ENCODE data around the gene CAMSAP2. TPM values are rescaled to one million over a fixed set of nuclear protein-coding genes. Genes with fewer than 3 reads are reported as not detected.

The CAMSAP2 gene
- total RNA-seq, 1 experiment from 2014 or later, result 25.0 TPM

GRCh38 chr1:200908191-200908868 is 169.6 kb downstream of the CAMSAP2 start:
- POLR2A ChIA-PET, result no interaction called here
- no peaks in the 10 kb centered on the region for H3K9me3 ChIP-seq (ENCODE audit: control insufficient read depth in 1 of 2, insufficient read depth in 1 of 2, low read depth in 1 of 2, low read length in 2 of 2)
- H3K27me3 ChIP-seq (ENCODE audit: insufficient read depth, low read length), result no peaks in the 10 kb centered on the region
- no TSS peak for BruUV-seq (replicated peaks)
- DNase-seq (ENCODE audit: low read depth, low spot score) (no peak), ATAC-seq (no peak)
- H3K9me2 ChIP-seq (ENCODE audit: insufficient read depth), result no peaks in the 10 kb centered on the region
- RAD21 ChIA-PET (ENCODE audit: low non-redundant PET in 1 of 2, low total read pairs in 2 of 2, uncharacterized antibody in 2 of 2, unreplicated experiment in 2 of 2), result no interaction called here
- H3K4me2 ChIP-seq (ENCODE audit: low read length), result no peak overlapping the region
- no peaks in the 10 kb centered on the region; a peak in 1 of 4 replicates for H3K36me3 ChIP-seq (ENCODE audit: control insufficient read depth in 1 of 2, insufficient read depth in 2 of 2, low read length in 2 of 2)
- no peak overlapping the region for H2AFZ ChIP-seq (ENCODE audit: low read depth, low read length, poor library complexity, severe bottlenecking)
- no peak overlapping the region for H3K27ac ChIP-seq (ENCODE audit: low read depth, low read length)
- H3K4me1 ChIP-seq (ENCODE audit: control insufficient read depth in 1 of 2, insufficient read depth in 2 of 2, low read length in 2 of 2), result no peaks in the 10 kb centered on the region
- H3K4me3 ChIP-seq (replicated peaks in 1 of 2; ENCODE audit: low read depth in 1 of 2, low read length in 2 of 2), result no peak overlapping the region
- no peak overlapping the region for H3K9ac ChIP-seq (ENCODE audit: low read length)
- H3K79me2 ChIP-seq (ENCODE audit: insufficient read depth, low read length), result no peaks in the 10 kb centered on the region
- intact Hi-C loops (cut with micrococcal nuclease), result no loop called here
- TF ChIP-seq TCF7L2 (IDR thresholded peaks at IDR 0.05; ENCODE audit: borderline replicate concordance, extremely low read depth, insufficient read depth, insufficient read length), result no peak
- no peak for TF ChIP-seq FOSL1 (IDR thresholded peaks at IDR 0.05; ENCODE audit: low read depth)
- TF ChIP-seq EGR1 (IDR thresholded peaks at IDR 0.05; ENCODE audit: low read depth), result no peak
- TF ChIP-seq ZNF274 (IDR thresholded peaks at IDR 0.05; ENCODE audit: low read depth, low read length), result no peak
- no peak for TF ChIP-seq EZH2phosphoT487 (IDR thresholded peaks at IDR 0.05; ENCODE audit: borderline replicate concordance)
- no peak for TF ChIP-seq REST (IDR thresholded peaks at IDR 0.05; ENCODE audit: low read depth)
- TF ChIP-seq, protein P1, sequence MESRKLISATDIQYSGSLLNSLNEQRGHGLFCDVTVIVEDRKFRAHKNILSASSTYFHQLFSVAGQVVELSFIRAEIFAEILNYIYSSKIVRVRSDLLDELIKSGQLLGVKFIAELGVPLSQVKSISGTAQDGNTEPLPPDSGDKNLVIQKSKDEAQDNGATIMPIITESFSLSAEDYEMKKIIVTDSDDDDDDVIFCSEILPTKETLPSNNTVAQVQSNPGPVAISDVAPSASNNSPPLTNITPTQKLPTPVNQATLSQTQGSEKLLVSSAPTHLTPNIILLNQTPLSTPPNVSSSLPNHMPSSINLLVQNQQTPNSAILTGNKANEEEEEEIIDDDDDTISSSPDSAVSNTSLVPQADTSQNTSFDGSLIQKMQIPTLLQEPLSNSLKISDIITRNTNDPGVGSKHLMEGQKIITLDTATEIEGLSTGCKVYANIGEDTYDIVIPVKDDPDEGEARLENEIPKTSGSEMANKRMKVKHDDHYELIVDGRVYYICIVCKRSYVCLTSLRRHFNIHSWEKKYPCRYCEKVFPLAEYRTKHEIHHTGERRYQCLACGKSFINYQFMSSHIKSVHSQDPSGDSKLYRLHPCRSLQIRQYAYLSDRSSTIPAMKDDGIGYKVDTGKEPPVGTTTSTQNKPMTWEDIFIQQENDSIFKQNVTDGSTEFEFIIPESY (IDR thresholded peaks at IDR 0.05; ENCODE audit: extremely low read depth, insufficient replicate concordance, low read length), result no peak
- TF ChIP-seq EZH2 (IDR thresholded peaks at IDR 0.05), result no peak
- no peak for TF ChIP-seq SIN3A (IDR thresholded peaks at IDR 0.05; ENCODE audit: low read depth)
- no peak for TF ChIP-seq SP1 (IDR thresholded peaks at IDR 0.05; ENCODE audit: low read depth)
- TF ChIP-seq YY1 (IDR thresholded peaks at IDR 0.05; ENCODE audit: extremely low read depth, insufficient replicate concordance, low read depth, low read length), result no peak
- CTCF ChIA-PET, result no interaction called here
- H4K20me1 ChIP-seq (ENCODE audit: insufficient read depth), result no peaks in the 10 kb centered on the region
